GM12872 (cell line): ENCODE measurements around the gene MTOR.

Source experiments
- TF ChIP-seq, protein P1 (sequence below): IDR thresholded peaks from 3 replicates; pipeline ENCODE4 v1.5.1; 2011; ENCODE audit warnings: low read depth, mild to moderate bottlenecking, low read length, moderate library complexity; ENCODE audit not compliant: insufficient read depth

The MTOR gene

DNA sequence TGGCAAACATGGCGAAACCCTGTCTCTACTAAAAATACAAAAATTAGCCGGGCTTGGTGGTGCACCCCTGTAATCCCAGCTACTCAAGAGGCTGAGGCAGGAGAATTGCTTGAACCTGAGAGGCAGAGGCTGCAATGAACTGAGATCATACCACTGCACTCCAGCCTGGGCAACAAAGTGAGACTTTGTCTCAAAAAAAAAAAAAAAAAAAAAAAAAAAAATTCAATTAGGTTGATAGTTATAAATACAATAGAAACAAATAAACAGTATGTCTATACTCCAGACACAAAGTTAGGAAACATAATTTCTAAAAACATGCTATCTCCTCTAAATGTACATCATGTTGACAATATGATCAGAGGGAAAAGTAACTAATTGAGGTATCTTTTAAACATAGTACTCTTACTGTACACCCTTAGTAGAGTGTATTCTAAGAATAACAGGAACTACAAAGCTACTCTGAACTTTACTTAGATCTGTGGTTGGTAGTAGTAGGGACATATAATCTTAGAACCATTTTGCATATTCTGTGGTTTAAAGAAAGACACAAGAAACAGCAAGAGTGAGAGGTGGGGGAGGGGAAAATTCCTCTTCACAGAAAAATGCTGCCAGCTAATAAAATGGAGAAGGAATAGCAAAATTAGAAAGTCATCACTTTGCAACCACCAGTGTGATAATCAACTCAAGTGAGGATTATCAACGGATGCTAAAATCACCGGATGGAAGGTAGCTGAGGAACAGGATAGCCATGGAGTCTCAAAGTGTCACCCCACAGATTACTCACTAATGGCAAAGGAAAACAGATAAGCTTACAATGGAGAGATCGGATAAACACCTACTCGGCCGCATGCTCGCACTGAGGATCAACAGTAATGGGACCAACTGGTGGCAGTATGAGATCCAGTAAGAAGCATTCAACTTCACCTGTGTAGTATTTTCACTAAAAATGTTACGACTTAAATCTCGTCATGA, 35.0 kb downstream of the MTOR start:
- TF ChIP-seq, protein P1, sequence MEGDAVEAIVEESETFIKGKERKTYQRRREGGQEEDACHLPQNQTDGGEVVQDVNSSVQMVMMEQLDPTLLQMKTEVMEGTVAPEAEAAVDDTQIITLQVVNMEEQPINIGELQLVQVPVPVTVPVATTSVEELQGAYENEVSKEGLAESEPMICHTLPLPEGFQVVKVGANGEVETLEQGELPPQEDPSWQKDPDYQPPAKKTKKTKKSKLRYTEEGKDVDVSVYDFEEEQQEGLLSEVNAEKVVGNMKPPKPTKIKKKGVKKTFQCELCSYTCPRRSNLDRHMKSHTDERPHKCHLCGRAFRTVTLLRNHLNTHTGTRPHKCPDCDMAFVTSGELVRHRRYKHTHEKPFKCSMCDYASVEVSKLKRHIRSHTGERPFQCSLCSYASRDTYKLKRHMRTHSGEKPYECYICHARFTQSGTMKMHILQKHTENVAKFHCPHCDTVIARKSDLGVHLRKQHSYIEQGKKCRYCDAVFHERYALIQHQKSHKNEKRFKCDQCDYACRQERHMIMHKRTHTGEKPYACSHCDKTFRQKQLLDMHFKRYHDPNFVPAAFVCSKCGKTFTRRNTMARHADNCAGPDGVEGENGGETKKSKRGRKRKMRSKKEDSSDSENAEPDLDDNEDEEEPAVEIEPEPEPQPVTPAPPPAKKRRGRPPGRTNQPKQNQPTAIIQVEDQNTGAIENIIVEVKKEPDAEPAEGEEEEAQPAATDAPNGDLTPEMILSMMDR: no peak

DNA sequence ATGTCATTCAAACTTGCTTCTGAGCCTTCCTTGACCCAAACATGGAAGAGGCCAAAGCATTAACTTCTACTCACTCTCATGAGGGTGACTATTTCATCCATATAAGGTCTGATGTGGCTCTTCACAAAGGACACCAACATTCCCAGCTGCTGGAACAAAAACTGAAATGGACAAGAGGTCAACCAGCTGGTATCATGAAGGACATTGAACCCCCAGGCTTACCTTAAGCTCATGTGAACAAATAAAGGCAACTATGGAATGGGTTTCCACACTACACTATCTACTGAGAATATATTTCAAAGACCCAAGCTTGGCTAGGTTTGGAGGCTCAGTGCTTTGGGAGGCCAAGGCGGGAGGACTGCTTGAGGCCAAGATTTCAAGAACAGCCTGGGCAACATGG, 46.3 kb downstream of the MTOR start:
- TF ChIP-seq, protein P1: no peak

DNA sequence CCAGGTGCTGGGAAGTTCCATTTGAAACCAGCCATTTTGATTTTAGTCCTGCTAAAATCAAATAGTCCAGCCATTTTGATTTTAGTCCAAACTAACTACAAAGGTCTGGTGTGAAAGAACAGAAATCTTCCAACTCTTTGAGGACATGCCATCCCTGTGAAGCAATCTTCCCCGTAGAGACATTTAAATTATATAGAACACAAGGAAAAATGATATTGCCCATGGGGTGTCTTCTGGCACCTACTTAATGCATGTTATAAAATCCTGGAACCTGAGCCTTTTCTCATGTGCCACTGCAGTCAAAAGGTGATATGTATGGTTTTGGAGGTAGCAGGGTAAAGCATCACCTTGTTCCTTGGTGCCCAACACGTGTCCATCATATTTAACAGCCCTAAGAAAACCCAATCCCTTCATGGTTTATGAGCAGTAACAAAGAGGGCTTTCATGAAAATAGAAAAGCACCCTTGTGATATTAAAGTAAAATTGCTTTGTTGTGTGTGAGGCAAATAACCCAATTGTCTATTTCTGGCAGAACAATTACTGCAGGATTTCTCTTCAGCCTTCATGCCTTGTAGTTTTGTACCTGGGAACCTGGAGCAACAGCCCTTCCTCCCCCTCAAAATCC, 46.9 kb downstream of the MTOR start:
- TF ChIP-seq, protein P1: no peak

DNA sequence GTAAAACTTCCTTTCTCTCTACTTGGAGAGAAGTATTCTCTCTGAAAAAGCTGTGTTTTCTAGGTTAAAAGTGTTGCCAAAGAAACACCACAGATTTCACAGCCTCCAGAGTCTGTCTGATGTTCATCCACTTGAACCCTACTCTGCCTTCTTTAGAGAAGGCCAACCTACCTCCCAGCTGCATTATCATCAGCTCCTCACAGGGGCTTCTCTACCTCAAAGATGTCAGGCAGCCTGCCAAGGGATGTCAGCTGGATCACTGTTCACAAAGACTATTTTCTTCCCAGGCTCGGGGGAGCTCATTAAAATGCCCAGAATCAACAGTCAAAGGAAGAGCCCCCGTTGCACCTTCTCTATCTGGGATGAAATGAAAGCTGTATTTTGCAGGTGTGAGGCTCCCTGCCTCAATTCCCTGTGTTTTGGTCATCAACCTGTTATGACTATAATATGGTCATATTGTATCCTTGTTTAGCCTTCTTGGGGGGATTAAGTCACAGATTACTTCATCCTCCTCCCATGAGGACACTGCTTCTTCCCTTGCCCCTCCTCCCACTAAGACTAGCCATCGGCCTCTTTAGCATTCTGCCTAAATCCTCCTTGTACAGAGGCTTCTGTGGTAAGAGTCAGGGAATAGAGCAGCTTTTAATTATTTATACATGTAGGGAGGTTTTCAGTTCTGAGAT, 47.5 kb downstream of the MTOR start:
- TF ChIP-seq, protein P1: no peak

DNA sequence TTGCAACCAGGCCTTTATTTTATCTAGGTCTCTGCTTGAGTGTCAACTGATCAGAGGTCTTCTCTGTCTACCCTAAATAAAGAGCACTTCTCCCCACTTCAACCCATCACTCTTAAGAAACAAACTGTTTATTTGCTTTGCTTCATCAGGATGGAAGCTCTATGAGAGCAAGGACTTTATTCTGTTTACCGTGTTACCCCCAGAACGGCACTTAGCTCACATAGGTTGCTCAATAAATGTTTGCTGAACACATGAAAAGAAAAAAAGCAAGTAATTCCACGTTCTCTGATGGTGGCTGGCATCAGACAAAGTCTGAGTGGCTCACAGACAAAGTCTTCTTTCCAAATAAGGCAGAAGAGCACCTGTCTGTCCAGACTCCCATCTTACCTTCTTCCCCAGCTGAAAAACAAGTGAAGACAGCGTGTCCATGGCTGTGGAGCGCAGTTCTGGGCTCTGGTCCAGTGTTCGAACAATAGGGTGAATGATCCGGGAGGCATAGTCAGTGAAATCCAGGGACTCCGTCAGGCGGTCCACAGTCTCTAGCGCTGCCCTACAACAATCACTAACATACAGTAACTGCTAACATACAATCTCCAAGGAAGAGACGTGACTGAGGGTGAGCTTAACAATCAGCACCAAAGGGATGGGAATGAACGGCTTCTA, 50.3 kb downstream of the MTOR start:
- TF ChIP-seq, protein P1: no peak

DNA sequence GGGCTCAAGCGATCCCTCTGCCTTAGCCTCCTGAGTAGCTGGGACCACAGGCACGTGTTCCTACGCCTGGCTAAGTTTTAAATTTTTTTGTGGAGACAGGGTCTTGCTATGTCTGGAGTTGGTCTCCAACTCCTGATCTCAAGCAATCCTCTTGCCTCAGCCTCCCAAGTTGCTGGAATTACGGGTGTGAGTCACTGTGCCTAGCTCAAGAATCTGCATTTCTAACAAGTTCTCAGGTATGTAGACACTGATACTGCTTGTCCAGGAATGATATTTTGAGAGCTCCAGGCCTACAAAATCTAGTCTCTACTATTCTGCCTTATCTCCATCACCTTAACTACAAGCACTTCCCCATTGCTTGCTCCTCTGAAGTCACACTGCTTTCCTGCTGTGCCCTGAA, 50.9 kb downstream of the MTOR start:
- TF ChIP-seq, protein P1: no peak
